GM23338 (cell line): ENCODE results near the gene CHD5. TPM values are rescaled to one million over a fixed set of nuclear protein-coding genes. Genes with fewer than 3 reads are reported as not detected.

ENCODE experiments used
- ATAC-seq: fragments of 200-7000 bp; cut with Tn5 transposase; 3 replicates; pipeline ENCODE4 v1.9.1; 2020
- DNase-seq: peaks from one replicate; pipeline ENCODE4 v3.0.0-alpha.2; 2015; ENCODE audit warnings: low spot score
- H2AFZ ChIP-seq: fragments of 200-600 bp; sonication (generic); 2 replicates; pipeline ENCODE4 v1.8.0; 2016; ENCODE audit warnings: antibody characterized with exemption, mild to moderate bottlenecking, moderate library complexity
- H3F3A ChIP-seq: fragments of 200-600 bp; sonication (generic); replicated peaks from 2 replicates; pipeline ENCODE4 v1.8.0; 2017; ENCODE audit warnings: antibody characterized with exemption, mixed run types, low read depth
- H3K27ac ChIP-seq: fragments of 200-600 bp; sonication (generic); 2 replicates; pipeline ENCODE4 v1.6.1; 2016; ENCODE audit warnings: low read depth
- H3K27me3 ChIP-seq: fragments of 200-600 bp; sonication (generic); 2 replicates; pipeline ENCODE4 v1.8.0; 2016; ENCODE audit warnings: mild to moderate bottlenecking, mixed run types, moderate library complexity; ENCODE audit not compliant: insufficient read depth
- H3K36me3 ChIP-seq: fragments of 200-600 bp; sonication (generic); 2 replicates; pipeline ENCODE4 v1.8.0; 2016; ENCODE audit warnings: mild to moderate bottlenecking; ENCODE audit not compliant: insufficient read depth
- H3K4me1 ChIP-seq: fragments of 200-600 bp; sonication (generic); 2 replicates; pipeline ENCODE4 v1.8.0; 2016; ENCODE audit warnings: mild to moderate bottlenecking, moderate library complexity; ENCODE audit not compliant: insufficient read depth
- H3K4me2 ChIP-seq: fragments of 200-600 bp; sonication (generic); 2 replicates; pipeline ENCODE4 v1.7.1; 2017; ENCODE audit warnings: mixed run types
- H3K4me3 ChIP-seq: fragments of 200-600 bp; sonication (generic); 2 replicates; pipeline ENCODE4 v1.6.1; 2016; ENCODE audit warnings: mixed run types
- H3K79me2 ChIP-seq: fragments of 200-600 bp; sonication (generic); replicated peaks from 2 replicates; pipeline ENCODE4 v1.8.0; 2017; ENCODE audit warnings: mild to moderate bottlenecking; ENCODE audit not compliant: insufficient read depth
- H3K9me2 ChIP-seq: fragments of 200-600 bp; sonication (generic); 2 replicates; pipeline ENCODE4 v1.8.0; 2017; ENCODE audit not compliant: insufficient read depth
- H4K20me1 ChIP-seq: fragments of 200-600 bp; sonication (generic); replicated peaks from 2 replicates; pipeline ENCODE4 v1.8.0; 2017; ENCODE audit warnings: mild to moderate bottlenecking; ENCODE audit not compliant: insufficient read depth
- H3K27ac Mint-ChIP-seq: 2 replicates; pipeline ENCODE4 v1.8.0; 2020; ENCODE audit warnings: inconsistent platforms, mild to moderate bottlenecking, moderate library complexity, mixed read lengths
- H3K27me3 Mint-ChIP-seq: 3 replicates; pipeline ENCODE4 v1.8.0; 2022; ENCODE audit warnings: low read depth, mild to moderate bottlenecking, moderate library complexity, mixed read lengths, inconsistent platforms; ENCODE audit not compliant: insufficient read depth, poor library complexity
- H3K36me3 Mint-ChIP-seq: 3 replicates; pipeline ENCODE4 v1.8.0; 2021; ENCODE audit warnings: low read depth, mild to moderate bottlenecking, inconsistent platforms, moderate library complexity, mixed read lengths
- H3K4me1 Mint-ChIP-seq: 3 replicates; pipeline ENCODE4 v1.8.0; 2020; ENCODE audit warnings: mild to moderate bottlenecking, inconsistent platforms, mixed read lengths
- H3K4me3 Mint-ChIP-seq: 3 replicates; pipeline ENCODE4 v1.8.0; 2021; ENCODE audit warnings: moderate library complexity, mild to moderate bottlenecking, inconsistent platforms, mixed read lengths
- H3K9me3 Mint-ChIP-seq: 3 replicates; pipeline ENCODE4 v1.8.0; 2020; ENCODE audit warnings: moderate library complexity, mild to moderate bottlenecking, inconsistent platforms, mixed read lengths
- CREB1 ChIP-seq: fragments of 250-450 bp; sonication (Bioruptor Pico); IDR thresholded peaks from 2 replicates; pipeline ENCODE4 v1.5.0; 2020; ENCODE audit warnings: low read depth, mild to moderate bottlenecking, moderate library complexity
- ETS1 ChIP-seq: IDR thresholded peaks from 2 replicates; pipeline ENCODE4 v1.6.1; 2016; ENCODE audit warnings: antibody characterized with exemption
- EZH2 ChIP-seq: fragments of 200-600 bp; sonication (generic); IDR thresholded peaks from one replicate; pipeline ENCODE4 v1.8.0; 2017; ENCODE audit warnings: antibody characterized with exemption, mild to moderate bottlenecking, low read depth; ENCODE audit not compliant: unreplicated experiment
- JUNB ChIP-seq: IDR thresholded peaks from one replicate; pipeline ENCODE4 v1.6.1; 2016; ENCODE audit warnings: antibody characterized with exemption; ENCODE audit not compliant: unreplicated experiment
- NANOG ChIP-seq: IDR thresholded peaks from 2 replicates; pipeline ENCODE4 v1.6.1; 2016; ENCODE audit warnings: antibody characterized with exemption, borderline replicate concordance
- POLR2AphosphoS5 ChIP-seq: IDR thresholded peaks from 2 replicates; pipeline ENCODE4 v1.6.1; 2016; ENCODE audit warnings: antibody characterized with exemption, low read depth
- STAT1 ChIP-seq: IDR thresholded peaks from one replicate; pipeline ENCODE4 v1.6.1; 2016; ENCODE audit warnings: antibody characterized with exemption; ENCODE audit not compliant: unreplicated experiment
- ZNF114 ChIP-seq: fragments of 250-450 bp; sonication (Bioruptor Pico); IDR thresholded peaks from 2 replicates; pipeline ENCODE4 v1.5.0; 2020; ENCODE audit warnings: mild to moderate bottlenecking, moderate library complexity
- ZNF331 ChIP-seq: fragments of 250-450 bp; sonication (Bioruptor Pico); IDR thresholded peaks from 2 replicates; pipeline ENCODE4 v1.5.0; 2020; ENCODE audit warnings: low read depth, mild to moderate bottlenecking, moderate library complexity
- polyA plus RNA-seq: library from polyadenylated mRNA; unstranded; fragments of >200 nt; fragmentation: Nextera tagmentation; extraction: Ambion mirVana; gene quantifications from 2 replicates; pipeline ENCODE4 v1.2.1, GENCODE V29; 2016
- total RNA-seq: library from RNA; depleted of rRNA; stranded (reverse); fragments of >200 nt; shearing (Covaris generic); gene quantifications from 2 replicates; pipeline ENCODE4 v1.2.3, GENCODE V29; 2014
- TF ChIP-seq, protein P1 (sequence below): IDR thresholded peaks from one replicate; pipeline ENCODE4 v1.6.1; 2018; ENCODE audit warnings: antibody characterized with exemption; ENCODE audit not compliant: unreplicated experiment
- TF ChIP-seq, protein P2 (sequence below), 2 experiments: fragments of 200-600 bp in 1 of 2; sonication (generic) in 1 of 2; conservative IDR thresholded peaks; 2 replicates each; pipeline versions ENCODE4 v1.5.1 to v1.6.1; 2016 to 2017; ENCODE audit warnings: antibody characterized with exemption in 2 of 2, low read depth in 2 of 2, mild to moderate bottlenecking in 2 of 2, moderate library complexity in 1 of 2

The CHD5 gene
- total and polyA plus RNA-seq, 2 experiments from 2014 or later, result 0.32 to 1.0 TPM

DNA sequence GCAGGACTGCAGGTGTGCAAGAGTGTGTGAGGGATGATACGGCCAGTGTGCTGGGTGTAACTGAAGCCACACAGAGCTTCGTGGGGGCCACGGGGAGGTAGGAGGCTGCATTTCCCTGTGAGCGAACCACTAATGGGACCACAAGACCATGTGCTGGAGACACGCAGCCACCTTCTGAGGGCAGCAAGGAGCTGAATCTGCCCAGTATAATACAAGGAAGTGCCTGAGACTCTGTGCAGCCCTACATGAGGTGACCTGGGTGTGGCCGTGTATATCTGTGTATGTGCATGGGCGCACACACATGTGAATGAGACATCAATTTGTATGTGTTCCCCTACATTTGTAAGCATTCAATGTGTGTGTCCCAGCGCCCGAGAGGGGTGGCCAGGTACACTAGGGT is 50.8 kb downstream of the CHD5 start:
- no peaks in the 10 kb centered on the region for H3F3A ChIP-seq
- H3K4me1 ChIP-seq, result no peaks in the 10 kb centered on the region
- DNase-seq (no peak), ATAC-seq (no peak)
- no peaks in the 10 kb centered on the region; the same call in 2 of the 3 replicates for H3K36me3 Mint-ChIP-seq
- H3K27ac ChIP-seq, result no peak overlapping the region
- no peaks in the 10 kb centered on the region for H3K79me2 ChIP-seq
- H3K4me3 ChIP-seq, result no peak overlapping the region
- H2AFZ ChIP-seq, result no peak overlapping the region
- H3K36me3 ChIP-seq, result no peaks in the 10 kb centered on the region
- H3K27me3 Mint-ChIP-seq, result peaks cover 19% of the 10 kb centered on the region
- no peak overlapping the region for H3K27ac Mint-ChIP-seq
- no peaks in the 10 kb centered on the region for H4K20me1 ChIP-seq
- no peak overlapping the region for H3K4me3 Mint-ChIP-seq
- H3K4me2 ChIP-seq, result no peak overlapping the region
- TF ChIP-seq CREB1 (CRISPR knock-in tag), result no peak
- TF ChIP-seq NANOG, result no peak
- TF ChIP-seq, protein P1, sequence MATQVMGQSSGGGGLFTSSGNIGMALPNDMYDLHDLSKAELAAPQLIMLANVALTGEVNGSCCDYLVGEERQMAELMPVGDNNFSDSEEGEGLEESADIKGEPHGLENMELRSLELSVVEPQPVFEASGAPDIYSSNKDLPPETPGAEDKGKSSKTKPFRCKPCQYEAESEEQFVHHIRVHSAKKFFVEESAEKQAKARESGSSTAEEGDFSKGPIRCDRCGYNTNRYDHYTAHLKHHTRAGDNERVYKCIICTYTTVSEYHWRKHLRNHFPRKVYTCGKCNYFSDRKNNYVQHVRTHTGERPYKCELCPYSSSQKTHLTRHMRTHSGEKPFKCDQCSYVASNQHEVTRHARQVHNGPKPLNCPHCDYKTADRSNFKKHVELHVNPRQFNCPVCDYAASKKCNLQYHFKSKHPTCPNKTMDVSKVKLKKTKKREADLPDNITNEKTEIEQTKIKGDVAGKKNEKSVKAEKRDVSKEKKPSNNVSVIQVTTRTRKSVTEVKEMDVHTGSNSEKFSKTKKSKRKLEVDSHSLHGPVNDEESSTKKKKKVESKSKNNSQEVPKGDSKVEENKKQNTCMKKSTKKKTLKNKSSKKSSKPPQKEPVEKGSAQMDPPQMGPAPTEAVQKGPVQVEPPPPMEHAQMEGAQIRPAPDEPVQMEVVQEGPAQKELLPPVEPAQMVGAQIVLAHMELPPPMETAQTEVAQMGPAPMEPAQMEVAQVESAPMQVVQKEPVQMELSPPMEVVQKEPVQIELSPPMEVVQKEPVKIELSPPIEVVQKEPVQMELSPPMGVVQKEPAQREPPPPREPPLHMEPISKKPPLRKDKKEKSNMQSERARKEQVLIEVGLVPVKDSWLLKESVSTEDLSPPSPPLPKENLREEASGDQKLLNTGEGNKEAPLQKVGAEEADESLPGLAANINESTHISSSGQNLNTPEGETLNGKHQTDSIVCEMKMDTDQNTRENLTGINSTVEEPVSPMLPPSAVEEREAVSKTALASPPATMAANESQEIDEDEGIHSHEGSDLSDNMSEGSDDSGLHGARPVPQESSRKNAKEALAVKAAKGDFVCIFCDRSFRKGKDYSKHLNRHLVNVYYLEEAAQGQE, result no peak
- TF ChIP-seq POLR2AphosphoS5, result no peak
- no peak for TF ChIP-seq ZNF114 (CRISPR knock-in tag)
- no peak for TF ChIP-seq JUNB
- H3K9me2 ChIP-seq, result no peaks in the 10 kb centered on the region
- H3K4me1 Mint-ChIP-seq, result no peaks in the 10 kb centered on the region; the same call in 2 of the 3 replicates
- no peaks in the 10 kb centered on the region for H3K27me3 ChIP-seq
- H3K9me3 Mint-ChIP-seq, result no peaks in the 10 kb centered on the region

GRCh38 chr1:6128276-6129081 is 51.6 kb downstream of the CHD5 start:
- Mint-ChIP-seq H3K4me1 (no peaks in the 10 kb centered on the region; the same call in 2 of the 3 replicates), H3K9me3 (no peaks in the 10 kb centered on the region), H3K27ac (no peak overlapping the region), H3K27me3 (peaks cover 19% of the 10 kb centered on the region), H3K36me3 (no peaks in the 10 kb centered on the region; the same call in 2 of the 3 replicates), H3K4me3 (peak overlapping the region; percentile 59; the same call in 2 of the 3 replicates)
- H4K20me1 ChIP-seq, result no peaks in the 10 kb centered on the region
- peak overlapping the region; percentile 97 for H2AFZ ChIP-seq
- no peak overlapping the region for H3K27ac ChIP-seq
- H3K9me2 ChIP-seq, result no peaks in the 10 kb centered on the region
- ATAC-seq, result peak; percentile 18
- no peaks in the 10 kb centered on the region for H3K27me3 ChIP-seq
- no peaks in the 10 kb centered on the region for H3F3A ChIP-seq
- no peaks in the 10 kb centered on the region for H3K4me1 ChIP-seq
- peak overlapping the region; percentile 78 for H3K4me2 ChIP-seq
- no peaks in the 10 kb centered on the region for H3K79me2 ChIP-seq
- DNase-seq, result no peak
- H3K36me3 ChIP-seq, result no peaks in the 10 kb centered on the region
- H3K4me3 ChIP-seq, result peak overlapping the region; percentile 53
- no peak for TF ChIP-seq EZH2
- no peak for TF ChIP-seq ZNF114 (CRISPR knock-in tag)
- no peak for TF ChIP-seq ZNF331
- TF ChIP-seq ETS1, result no peak
- no peak for TF ChIP-seq NANOG
- TF ChIP-seq STAT1, result no peak
- TF ChIP-seq, protein P2, sequence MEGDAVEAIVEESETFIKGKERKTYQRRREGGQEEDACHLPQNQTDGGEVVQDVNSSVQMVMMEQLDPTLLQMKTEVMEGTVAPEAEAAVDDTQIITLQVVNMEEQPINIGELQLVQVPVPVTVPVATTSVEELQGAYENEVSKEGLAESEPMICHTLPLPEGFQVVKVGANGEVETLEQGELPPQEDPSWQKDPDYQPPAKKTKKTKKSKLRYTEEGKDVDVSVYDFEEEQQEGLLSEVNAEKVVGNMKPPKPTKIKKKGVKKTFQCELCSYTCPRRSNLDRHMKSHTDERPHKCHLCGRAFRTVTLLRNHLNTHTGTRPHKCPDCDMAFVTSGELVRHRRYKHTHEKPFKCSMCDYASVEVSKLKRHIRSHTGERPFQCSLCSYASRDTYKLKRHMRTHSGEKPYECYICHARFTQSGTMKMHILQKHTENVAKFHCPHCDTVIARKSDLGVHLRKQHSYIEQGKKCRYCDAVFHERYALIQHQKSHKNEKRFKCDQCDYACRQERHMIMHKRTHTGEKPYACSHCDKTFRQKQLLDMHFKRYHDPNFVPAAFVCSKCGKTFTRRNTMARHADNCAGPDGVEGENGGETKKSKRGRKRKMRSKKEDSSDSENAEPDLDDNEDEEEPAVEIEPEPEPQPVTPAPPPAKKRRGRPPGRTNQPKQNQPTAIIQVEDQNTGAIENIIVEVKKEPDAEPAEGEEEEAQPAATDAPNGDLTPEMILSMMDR (conservative IDR thresholded peaks at IDR 0.05; ENCODE audit: low read depth in 2 of 2), result no peak
- TF ChIP-seq POLR2AphosphoS5, result no peak
- no peak for TF ChIP-seq CREB1 (CRISPR knock-in tag)
- TF ChIP-seq, protein P1, result no peak
